ENCODE data around the gene GJC1.

GJC1 gene

GRCh38 chr17:44829523-44830358 lies at the start of gene GJC1:
TSS of gene GJC1 (minus strand) at chr17:44830287. CDS start at chr17:44805817, 24,470 bp downstream.
- TF ChIP-seq CTCF (IDR thresholded peaks at IDR 0.05) = no peak

- TF ChIP-seq CTCF (IDR thresholded peaks at IDR 0.05) = no peak
Observed at GRCh38 chr17:44879376-44879775, 49.3 kb upstream of the GJC1 start.

GRCh38 chr17:44878627-44879221 lies 48.6 kb upstream of the GJC1 start:
- TF ChIP-seq CTCF (IDR thresholded peaks at IDR 0.05) = peak; percentile 70

- no peak for TF ChIP-seq CTCF (IDR thresholded peaks at IDR 0.05)
Observed at GRCh38 chr17:44877121-44877520, 47.0 kb upstream of the GJC1 start.

- TF ChIP-seq CTCF (IDR thresholded peaks at IDR 0.05) = no peak
Observed at GRCh38 chr17:44875761-44876160, 45.7 kb upstream of the GJC1 start.

- TF ChIP-seq CTCF (IDR thresholded peaks at IDR 0.05) = no peak
Observed at GRCh38 chr17:44872131-44872768, 42.2 kb upstream of the GJC1 start.

- no peak for TF ChIP-seq CTCF (IDR thresholded peaks at IDR 0.05)
Observed at GRCh38 chr17:44871556-44871955, 41.5 kb upstream of the GJC1 start.

All from LNCAP (cell line).